Sigmoid colon (tissue), 7 donors: Measurements from ENCODE around the gene TEDC2. TPM values are rescaled to one million over a fixed set of nuclear protein-coding genes. Genes with fewer than 3 reads are reported as not detected.

Experiments used
- DNase-seq: peaks from one replicate; pipeline ENCODE4 v3.0.0-alpha.2; 2019
- H3K27ac ChIP-seq, 4 donors: fragments of 200-600 bp; sonication (generic); one replicate each; pipeline ENCODE4 v1.5.1; 2016 to 2019; ENCODE audit warnings: mild to moderate bottlenecking in 1 of 4
- H3K27me3 ChIP-seq, 3 donors: fragments of 200-600 bp; sonication (generic); one replicate each; pipeline ENCODE4 v1.5.1; 2019; ENCODE audit warnings: mild to moderate bottlenecking in 1 of 3
- H3K36me3 ChIP-seq, 4 donors: fragments of 200-600 bp; sonication (generic); one replicate each; pipeline ENCODE4 v1.5.1; 2016 to 2019
- H3K4me1 ChIP-seq, 4 donors: fragments of 200-600 bp; sonication (generic); one replicate each; pipeline ENCODE4 v1.5.1; 2017 to 2019
- H3K4me3 ChIP-seq, 4 donors: fragments of 200-600 bp; sonication (generic); one replicate each; pipeline ENCODE4 v1.5.1; 2017 to 2019; ENCODE audit warnings: mild to moderate bottlenecking in 2 of 4, moderate library complexity in 1 of 4
- H3K9me3 ChIP-seq, 4 donors: fragments of 200-600 bp in 3 of 4; sonication (generic) in 3 of 4; one replicate each; pipeline versions ENCODE4 v1.5.1 to v1.6.1; 2013 to 2019
- EP300 ChIP-seq, 4 donors: sonication (generic); formaldehyde crosslinking; IDR thresholded peaks; one replicate each; pipeline ENCODE4 v1.6.1; 2017; ENCODE audit warnings: antibody characterized with exemption in 4 of 4
- POLR2A ChIP-seq, 2 donors: fragments of 450-650 bp; IDR thresholded peaks; one replicate each; pipeline ENCODE4 v1.6.1; 2016; ENCODE audit warnings: antibody characterized with exemption in 2 of 2, mild to moderate bottlenecking in 2 of 2, moderate library complexity in 2 of 2
- POLR2AphosphoS5 ChIP-seq, 4 donors: sonication (generic); formaldehyde crosslinking; IDR thresholded peaks; one replicate each; pipeline ENCODE4 v1.6.1; 2017; ENCODE audit warnings: antibody characterized with exemption in 4 of 4
- WGBS, 2 donors: extraction: QIAGEN DNeasy Blood & Tissue Kit; methylation state at CpG; one replicate each; pipeline ENCODE4 v1.1.7; 2013; 5-methylcytosine and 5-hydroxymethylcytosine counted together
- intact Hi-C: fragments of 100-400 bp; cut with DNase I; formaldehyde crosslinking; loops from one replicate; pipeline ENCODE4 v1.15.1; 2023
- polyA plus RNA-seq, 3 donors: library from polyadenylated mRNA; stranded (reverse); fragments of 200-250 nt; gene quantifications; one replicate each; pipeline ENCODE4 v1.2.3, GENCODE V29; 2013
- total RNA-seq, 4 donors: library from RNA; depleted of rRNA; stranded (reverse); fragments of >200 nt; gene quantifications; one replicate each; pipeline ENCODE4 v1.1.0, GENCODE V29; 2016
- TF ChIP-seq, protein P1 (sequence below), 4 experiments: fragments of 450-650 bp in 3 of 4; fragments of 200-600 bp in 1 of 4; IDR thresholded peaks; one replicate each; pipeline ENCODE4 v1.5.1; 2016 to 2019; ENCODE audit warnings: antibody characterized with exemption in 4 of 4, mild to moderate bottlenecking in 3 of 4, moderate library complexity in 2 of 4
- donor health status: healthy with polysubstance abuse.
- donor health status: Bipolar disorder and iron deficiency.
- donor health status: healthy.

TEDC2 gene
- total and polyA plus RNA-seq, 7 donors: 0.60 to 10.6 (median 5.3) TPM; not detected in 3

DNA sequence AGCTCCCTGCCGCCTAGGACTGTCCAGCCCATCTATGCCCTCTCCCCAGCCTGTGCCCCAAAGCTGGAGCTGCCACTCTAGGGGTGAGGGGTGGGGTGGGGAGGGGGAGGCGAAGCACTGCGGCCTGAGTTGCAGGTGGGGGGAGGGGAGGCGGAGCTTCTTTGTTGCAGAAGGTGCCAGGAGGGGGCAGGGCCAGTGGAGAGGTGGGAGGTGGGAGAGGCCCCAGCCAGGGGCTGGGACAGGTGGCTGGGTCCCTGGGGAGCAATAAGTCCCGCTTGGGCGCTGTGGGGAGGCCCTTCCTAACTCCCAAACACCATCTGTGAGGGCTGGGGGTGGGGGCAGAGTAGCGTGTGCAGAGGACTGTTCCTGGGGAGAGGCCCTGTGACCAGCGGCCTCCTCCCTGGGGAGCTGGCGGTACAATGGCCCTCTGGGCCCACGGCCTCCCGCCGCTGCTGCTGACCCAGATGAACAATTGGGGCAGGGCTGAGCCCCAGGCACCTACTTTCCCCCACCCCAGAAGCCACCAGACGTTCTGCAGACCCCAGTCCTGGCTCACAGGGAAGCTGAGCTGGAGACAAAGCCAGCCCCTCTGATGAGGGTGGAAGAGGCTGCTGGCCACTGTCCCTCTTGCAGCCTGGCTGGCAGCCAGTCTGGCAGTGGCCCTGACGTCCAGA is 9.0 kb downstream of the TEDC2 start:
- TF ChIP-seq, protein P1, sequence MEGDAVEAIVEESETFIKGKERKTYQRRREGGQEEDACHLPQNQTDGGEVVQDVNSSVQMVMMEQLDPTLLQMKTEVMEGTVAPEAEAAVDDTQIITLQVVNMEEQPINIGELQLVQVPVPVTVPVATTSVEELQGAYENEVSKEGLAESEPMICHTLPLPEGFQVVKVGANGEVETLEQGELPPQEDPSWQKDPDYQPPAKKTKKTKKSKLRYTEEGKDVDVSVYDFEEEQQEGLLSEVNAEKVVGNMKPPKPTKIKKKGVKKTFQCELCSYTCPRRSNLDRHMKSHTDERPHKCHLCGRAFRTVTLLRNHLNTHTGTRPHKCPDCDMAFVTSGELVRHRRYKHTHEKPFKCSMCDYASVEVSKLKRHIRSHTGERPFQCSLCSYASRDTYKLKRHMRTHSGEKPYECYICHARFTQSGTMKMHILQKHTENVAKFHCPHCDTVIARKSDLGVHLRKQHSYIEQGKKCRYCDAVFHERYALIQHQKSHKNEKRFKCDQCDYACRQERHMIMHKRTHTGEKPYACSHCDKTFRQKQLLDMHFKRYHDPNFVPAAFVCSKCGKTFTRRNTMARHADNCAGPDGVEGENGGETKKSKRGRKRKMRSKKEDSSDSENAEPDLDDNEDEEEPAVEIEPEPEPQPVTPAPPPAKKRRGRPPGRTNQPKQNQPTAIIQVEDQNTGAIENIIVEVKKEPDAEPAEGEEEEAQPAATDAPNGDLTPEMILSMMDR (IDR thresholded peaks at IDR 0.05): no peak
- Histone ChIP-seq H3K27ac (no peak overlapping the region), H3K27me3 (peaks cover 32 to 68% (median 49%) of the 10 kb centered on the region in 3 donors), H3K4me3 (peak overlapping the region in 1 of 4 donors; percentile 69), H3K9me3 (no peaks in the 10 kb centered on the region), H3K4me1 (peaks cover 0 to 47% (median 41%) of the 10 kb centered on the region in 4 donors), H3K36me3 (no peaks in the 10 kb centered on the region)
- DNase-seq: no peak
- intact Hi-C loops: no loop called here
- 9 to 14% methylated on average over 14 of the region's 14 CpGs for WGBS, 2 donors

DNA sequence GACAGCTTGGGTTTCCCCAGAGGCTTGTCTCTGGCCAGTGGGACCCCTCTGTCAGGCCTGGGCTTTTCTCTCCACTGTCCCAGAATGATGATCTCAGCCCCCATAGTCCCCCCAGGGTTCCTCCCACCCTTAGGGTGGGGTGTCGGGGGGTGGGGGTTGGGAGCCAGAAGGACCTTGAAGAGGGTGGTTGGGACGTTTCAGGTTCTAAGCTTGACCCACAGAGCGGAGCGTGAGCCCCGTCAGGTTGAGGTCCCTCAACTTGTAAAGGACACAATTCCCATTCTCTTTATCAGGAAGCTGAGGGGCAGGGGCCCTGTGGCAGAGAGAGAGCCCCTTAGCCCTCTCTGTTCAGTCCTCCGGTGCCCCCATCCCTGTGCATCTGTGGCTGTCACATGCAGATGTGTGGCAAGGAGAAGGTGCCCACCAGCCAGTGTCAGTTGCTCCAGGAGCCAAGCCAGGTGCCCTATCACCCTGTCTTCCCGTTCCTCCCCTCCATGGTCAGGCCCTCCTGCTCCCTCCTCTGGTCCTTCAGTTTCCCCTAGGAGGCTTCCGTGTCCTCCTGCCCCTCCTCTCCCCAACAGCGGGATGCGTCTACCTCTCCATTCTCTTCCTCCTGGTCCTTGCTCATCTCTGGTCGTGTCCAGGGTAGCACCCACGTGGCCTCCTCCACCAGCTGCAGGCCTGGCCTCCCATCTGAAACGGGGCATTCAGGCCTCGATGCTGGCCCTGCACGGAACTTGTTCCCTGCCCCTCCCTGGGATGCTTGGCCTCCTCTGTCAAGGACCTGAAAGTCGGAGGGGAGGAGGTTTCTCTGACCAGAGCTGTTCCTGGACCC is 9.7 kb downstream of the TEDC2 start:
- H3K4me3 ChIP-seq: no peak overlapping the region
- no peak for DNase-seq
- H3K27me3 ChIP-seq: peaks cover 32 to 68% (median 49%) of the 10 kb centered on the region in 3 donors
- WGBS, 2 donors: 41 to 57% methylated on average over 16 of the region's 16 CpGs
- H3K27ac ChIP-seq: no peak overlapping the region
- TF ChIP-seq POLR2AphosphoS5 (IDR thresholded peaks at IDR 0.05): no peak
- TF ChIP-seq EP300 (IDR thresholded peaks at IDR 0.05): no peak
- TF ChIP-seq, protein P1 (IDR thresholded peaks at IDR 0.05): no peak
- H3K36me3 ChIP-seq: no peaks in the 10 kb centered on the region
- intact Hi-C loops: no loop called here
- H3K9me3 ChIP-seq: no peaks in the 10 kb centered on the region
- H3K4me1 ChIP-seq: peaks cover 0 to 54% (median 47%) of the 10 kb centered on the region in 4 donors

DNA sequence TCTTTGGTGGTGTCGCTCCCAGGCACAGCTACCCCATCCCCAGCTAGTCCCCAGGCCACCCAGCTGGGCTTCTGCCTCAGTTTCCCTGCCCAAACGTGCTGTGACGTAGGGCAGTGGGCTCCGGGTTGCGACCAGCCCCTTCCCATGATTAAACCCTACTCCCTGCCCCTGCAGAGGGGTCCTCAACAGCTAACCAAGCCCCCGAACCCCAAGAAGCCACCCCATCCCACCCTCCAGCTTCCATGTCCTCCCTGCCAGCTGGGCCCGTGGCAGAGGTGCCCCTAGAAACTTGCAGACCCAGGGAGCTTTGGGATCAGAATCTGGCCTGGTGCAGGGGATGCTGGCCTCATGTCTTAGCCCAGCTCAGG is 10.3 kb downstream of the TEDC2 start:
- TF ChIP-seq, protein P1 (IDR thresholded peaks at IDR 0.05): no peak
- no peak for TF ChIP-seq POLR2AphosphoS5 (IDR thresholded peaks at IDR 0.05)
- TF ChIP-seq POLR2A (IDR thresholded peaks at IDR 0.05): no peak
- no peak for TF ChIP-seq EP300 (IDR thresholded peaks at IDR 0.05)
- H3K4me1 ChIP-seq: peaks cover 0 to 57% (median 47%) of the 10 kb centered on the region in 4 donors
- H3K36me3 ChIP-seq: no peaks in the 10 kb centered on the region
- no peaks in the 10 kb centered on the region for H3K9me3 ChIP-seq
- no peak overlapping the region for H3K4me3 ChIP-seq
- H3K27me3 ChIP-seq: peaks cover 32 to 68% (median 49%) of the 10 kb centered on the region in 3 donors
- DNase-seq: no peak
- H3K27ac ChIP-seq: no peak overlapping the region
- 77 to 88% methylated on average over 7 of the region's 7 CpGs for whole genome bisulfite sequencing, 2 donors
- intact Hi-C loops: no loop called here

DNA sequence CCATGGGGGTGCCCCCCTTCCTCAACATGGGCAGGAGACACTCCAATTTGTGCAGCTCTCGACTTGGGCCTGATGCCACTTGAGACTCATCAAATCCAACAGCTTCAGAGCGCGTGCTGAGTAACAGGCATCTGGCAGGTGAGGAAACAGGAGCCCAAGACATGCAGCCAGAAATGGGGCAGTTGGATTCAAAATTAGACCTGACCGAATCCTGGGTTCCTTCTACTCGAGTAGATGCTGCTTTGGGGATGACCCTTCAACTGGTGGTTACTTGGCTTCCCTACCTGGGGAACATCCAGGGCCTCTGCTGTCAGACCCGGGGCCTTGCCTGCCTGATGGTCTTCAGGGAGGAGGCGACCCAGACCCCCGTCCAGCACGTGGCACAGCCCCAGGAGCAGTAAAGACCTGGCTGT is 10.7 kb downstream of the TEDC2 start:
- Histone ChIP-seq H3K4me1 (peaks cover 0 to 61% (median 50%) of the 10 kb centered on the region in 4 donors), H3K36me3 (no peaks in the 10 kb centered on the region), H3K27ac (no peak overlapping the region), H3K27me3 (peaks cover 32 to 68% (median 49%) of the 10 kb centered on the region in 3 donors), H3K4me3 (no peak overlapping the region), H3K9me3 (no peaks in the 10 kb centered on the region)
- intact Hi-C loops: no loop called here
- WGBS, 2 donors: 12 to 36% methylated on average over 9 of the region's 9 CpGs
- TF ChIP-seq EP300 (IDR thresholded peaks at IDR 0.05): no peak
- no peak for TF ChIP-seq POLR2A (IDR thresholded peaks at IDR 0.05)
- no peak for TF ChIP-seq POLR2AphosphoS5 (IDR thresholded peaks at IDR 0.05)
- TF ChIP-seq, protein P1 (IDR thresholded peaks at IDR 0.05): no peak
- no peak for DNase-seq
